HEK293T (cell line): Measurements from ENCODE around the gene C4BPB.

Experiments used
- CTCF ChIA-PET: fragments of 350-600 bp; formaldehyde crosslinking; extraction: SDS; loops from one replicate; lab custom pipeline; 2021; ENCODE audit warnings: antibody characterized with exemption, inconsistent platforms; lab: Yijun Ruan, JAX
- POLR2A ChIA-PET: fragments of 350-600 bp; formaldehyde crosslinking; extraction: SDS; loops from one replicate; lab custom pipeline; 2020; ENCODE audit warnings: antibody characterized with exemption, inconsistent platforms; lab: Yijun Ruan, JAX
- DNase-seq: peaks from one replicate; pipeline ENCODE4 v3.0.0; 2012; ENCODE audit warnings: mixed read lengths; ENCODE audit errors: extremely low spot score
- ARNT ChIP-seq: fragments of 450-650 bp; IDR thresholded peaks from 2 replicates; pipeline ENCODE4 v1.6.1; 2017; ENCODE audit warnings: mild to moderate bottlenecking
- BHLHE40 ChIP-seq: fragments of 450-650 bp; IDR thresholded peaks from 2 replicates; pipeline ENCODE4 v1.6.1; 2016; ENCODE audit warnings: mild to moderate bottlenecking, moderate library complexity, borderline replicate concordance
- CTBP1 ChIP-seq: fragments of 450-650 bp; IDR thresholded peaks from 2 replicates; pipeline ENCODE4 v1.6.1; 2016; ENCODE audit warnings: borderline replicate concordance
- ELF4 ChIP-seq: fragments of 450-650 bp; IDR thresholded peaks from 2 replicates; pipeline ENCODE4 v1.6.1; 2017; ENCODE audit warnings: antibody characterized with exemption
- FOXA1 ChIP-seq: fragments of 450-650 bp; IDR thresholded peaks from 2 replicates; pipeline ENCODE4 v1.6.1; 2016; ENCODE audit warnings: mild to moderate bottlenecking
- FOXK2 ChIP-seq: fragments of 450-650 bp; IDR thresholded peaks from 2 replicates; pipeline ENCODE4 v1.6.1; 2016; ENCODE audit warnings: mild to moderate bottlenecking
- FOXM1 ChIP-seq: fragments of 450-650 bp; IDR thresholded peaks from 2 replicates; pipeline ENCODE4 v1.6.1; 2017; ENCODE audit warnings: mild to moderate bottlenecking, borderline replicate concordance
- HDGF ChIP-seq: fragments of 450-650 bp; IDR thresholded peaks from 2 replicates; pipeline ENCODE4 v1.6.1; 2017; ENCODE audit warnings: antibody characterized with exemption, borderline replicate concordance
- L3MBTL2 ChIP-seq: fragments of 450-650 bp; conservative IDR thresholded peaks from 2 replicates; pipeline ENCODE4 v1.6.1; 2016; ENCODE audit warnings: mild to moderate bottlenecking
- LEF1 ChIP-seq: fragments of 450-650 bp; IDR thresholded peaks from 2 replicates; pipeline ENCODE4 v1.6.1; 2017; ENCODE audit warnings: mild to moderate bottlenecking, borderline replicate concordance
- NFRKB ChIP-seq: fragments of 450-650 bp; IDR thresholded peaks from 2 replicates; pipeline ENCODE4 v1.6.1; 2016; ENCODE audit warnings: mild to moderate bottlenecking, moderate library complexity
- PKNOX1 ChIP-seq: fragments of 450-650 bp; IDR thresholded peaks from 2 replicates; pipeline ENCODE4 v1.6.1; 2016
- SP1 ChIP-seq: fragments of 450-650 bp; IDR thresholded peaks from 2 replicates; pipeline ENCODE4 v1.6.1; 2017
- SUZ12 ChIP-seq: fragments of 450-650 bp; IDR thresholded peaks from 2 replicates; pipeline ENCODE4 v1.6.1; 2016; ENCODE audit warnings: mild to moderate bottlenecking
- TARDBP ChIP-seq: fragments of 450-650 bp; IDR thresholded peaks from 2 replicates; pipeline ENCODE4 v1.6.1; 2016
- ZNF384 ChIP-seq: fragments of 450-650 bp; IDR thresholded peaks from 2 replicates; pipeline ENCODE4 v1.6.1; 2016

The C4BPB gene

GRCh38 chr1:207062058-207062457 lies 26.6 kb upstream of the C4BPB start:
- POLR2A ChIA-PET = interaction anchor here (1.8 kb wide), 1 partner anchor 9 kb away, joined by 7 read pairs; the partner anchor contains the start of gene PFKFB2
- CTCF ChIA-PET = no interaction called here
- no peak for DNase-seq
- TF ChIP-seq LEF1 = no peak
- TF ChIP-seq BHLHE40 = no peak
- no peak for TF ChIP-seq FOXA1

- DNase-seq = no peak
- TF ChIP-seq FOXM1 (no peak), FOXA1 (no peak), L3MBTL2 (no peak), PKNOX1 (no peak), FOXK2 (no peak), SP1 (no peak), LEF1 (no peak), NFRKB (no peak), BHLHE40 (no peak), TARDBP (no peak), ARNT (no peak), HDGF (no peak), SUZ12 (no peak), ZNF384 (no peak), CTBP1 (no peak), ELF4 (no peak)
- POLR2A ChIA-PET = interaction anchor here (1.8 kb wide), 1 partner anchor 10 kb away, joined by 7 read pairs; the partner anchor contains the start of gene PFKFB2
- CTCF ChIA-PET = no interaction called here
These were observed 25.6 kb upstream of the C4BPB start for GRCh38 chr1:207063014-207063413.

GRCh38 chr1:207064561-207064960 lies 24.1 kb upstream of the C4BPB start:
- POLR2A ChIA-PET = no interaction called here
- CTCF ChIA-PET = interaction anchor here (0.8 kb wide), 1 partner anchor 11 kb away, joined by 3 read pairs; the partner anchor contains the start of gene PFKFB2
- TF ChIP-seq LEF1 = no peak
- no peak for TF ChIP-seq ELF4
- no peak for TF ChIP-seq SP1
- no peak for TF ChIP-seq SUZ12
- no peak for TF ChIP-seq HDGF
- DNase-seq = no peak

GRCh38 chr1:207067185-207067584 lies 21.5 kb upstream of the C4BPB start:
- CTCF ChIA-PET = no interaction called here
- DNase-seq = no peak
- POLR2A ChIA-PET = no interaction called here
- TF ChIP-seq ZNF384 = no peak
- TF ChIP-seq ARNT = no peak
- TF ChIP-seq NFRKB = no peak
- no peak for TF ChIP-seq SUZ12
- no peak for TF ChIP-seq HDGF
- TF ChIP-seq FOXK2 = no peak
- no peak for TF ChIP-seq ELF4
- no peak for TF ChIP-seq SP1
- no peak for TF ChIP-seq LEF1
- TF ChIP-seq FOXA1 = no peak
- no peak for TF ChIP-seq PKNOX1
- no peak for TF ChIP-seq TARDBP
- no peak for TF ChIP-seq L3MBTL2
- no peak for TF ChIP-seq FOXM1

- no peak for DNase-seq
- no peak for TF ChIP-seq FOXM1
- no peak for TF ChIP-seq TARDBP
- TF ChIP-seq NFRKB = no peak
- no peak for TF ChIP-seq SP1
- no peak for TF ChIP-seq FOXA1
- no peak for TF ChIP-seq LEF1
- TF ChIP-seq BHLHE40 = no peak
- TF ChIP-seq ARNT = no peak
- TF ChIP-seq HDGF = no peak
- TF ChIP-seq L3MBTL2 = no peak
- no peak for TF ChIP-seq ELF4
- TF ChIP-seq ZNF384 = no peak
- no peak for TF ChIP-seq CTBP1
- no peak for TF ChIP-seq FOXK2
- TF ChIP-seq SUZ12 = no peak
- no peak for TF ChIP-seq PKNOX1
- ChIA-PET CTCF (interaction anchor here (0.6 kb wide), 1 partner anchor 74 kb away, joined by 3 read pairs; no protein-coding TSS in a partner anchor), POLR2A (no interaction called here)
These were observed 21.0 kb upstream of the C4BPB start for GRCh38 chr1:207067665-207068064.

GRCh38 chr1:207069061-207069460 lies 19.6 kb upstream of the C4BPB start:
- TF ChIP-seq SUZ12 (no peak), NFRKB (no peak), HDGF (no peak), TARDBP (no peak), FOXM1 (no peak), FOXK2 (no peak), ZNF384 (no peak), CTBP1 (no peak), PKNOX1 (no peak), BHLHE40 (no peak), L3MBTL2 (no peak), LEF1 (no peak), ARNT (no peak)
- no peak for DNase-seq
- POLR2A ChIA-PET = no interaction called here
- CTCF ChIA-PET = no interaction called here
